C1 segment of cervical spinal cord (tissue), 14 donors: ENCODE results near the gene PNLIPRP2.
A peak's percentile ranks its signal among the peaks of the same experiment; 100 is the strongest.

Source experiments
- DNase-seq, 14 donors: peaks; one replicate each; lab custom pipeline; 2025; lab: John Stamatoyannopoulos, UW

The PNLIPRP2 gene

GRCh38 chr10:116612107-116612769 lies 8.5 kb upstream of the PNLIPRP2 start:
- no peak for DNase-seq

DNA sequence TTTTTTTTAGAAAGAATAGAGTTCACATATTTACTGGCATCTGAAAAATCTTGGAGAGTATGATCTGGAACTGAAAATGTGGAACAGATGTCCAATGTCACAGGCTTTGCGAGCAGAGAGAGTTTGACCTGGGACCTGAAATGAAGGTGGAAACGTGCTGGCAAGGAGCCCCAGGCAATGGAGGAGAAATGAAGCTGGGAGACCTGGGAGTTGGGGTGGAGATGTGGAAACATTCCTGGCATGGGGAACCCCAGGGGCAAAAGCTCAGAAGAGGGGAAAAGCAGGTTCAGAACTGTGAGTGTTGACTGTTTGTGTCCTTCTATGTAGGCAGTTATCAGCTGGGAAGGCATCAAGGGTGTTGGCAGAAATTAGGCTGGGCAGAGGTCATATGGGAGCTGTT lies 7.3 kb upstream of the PNLIPRP2 start:
- DNase-seq: no peak

- DNase-seq: no peak
Observed at GRCh38 chr10:116614796-116615195, 6.0 kb upstream of the PNLIPRP2 start.

- no peak for DNase-seq
Observed at GRCh38 chr10:116615199-116615776, 5.5 kb upstream of the PNLIPRP2 start.

GRCh38 chr10:116621476-116621875 lies 723 bp downstream of the PNLIPRP2 start:
- DNase-seq: no peak

DNA sequence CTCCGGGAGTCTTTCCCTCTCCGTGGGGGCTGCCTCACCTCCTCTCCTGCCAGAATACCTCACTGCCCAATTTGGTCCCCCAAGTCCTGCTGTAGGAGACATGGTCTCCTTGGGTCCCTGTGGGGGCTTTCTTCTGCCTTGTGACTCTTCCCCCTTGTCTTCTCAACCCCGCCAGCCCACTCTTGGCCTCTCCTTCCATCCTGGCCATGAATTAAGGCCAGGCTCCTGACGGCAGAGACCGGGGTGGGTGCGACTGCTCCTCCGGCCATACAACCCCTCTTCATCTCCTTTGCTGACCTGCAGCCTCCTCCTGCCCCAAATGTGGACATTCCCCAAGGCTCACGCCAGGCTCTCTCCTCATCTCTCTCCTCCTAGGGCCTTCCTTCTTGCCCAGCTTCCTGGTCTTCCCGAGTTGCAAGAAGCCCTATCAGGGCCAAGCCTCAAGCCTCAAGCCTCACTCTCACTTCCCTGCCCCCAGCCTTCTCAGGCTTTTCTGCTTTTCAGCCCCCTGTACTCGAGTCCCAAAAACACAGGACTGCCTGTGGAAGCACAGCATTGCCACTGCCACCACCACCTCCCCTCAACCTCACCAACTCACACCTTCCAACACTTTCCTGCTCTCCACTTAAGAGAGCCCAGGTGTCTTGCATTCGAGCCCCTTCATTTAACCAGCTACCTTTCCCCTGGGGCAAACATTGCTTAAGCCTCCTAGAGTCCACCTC lies 1.3 kb downstream of the PNLIPRP2 start:
- DNase-seq: no peak

- no peak for DNase-seq
Observed at GRCh38 chr10:116625845-116626244, 5.1 kb downstream of the PNLIPRP2 start.

GRCh38 chr10:116626815-116627214 lies 6.1 kb downstream of the PNLIPRP2 start:
- DNase-seq: no peak

- peak in 2 of 14 donors; percentile 6 for DNase-seq
Observed at GRCh38 chr10:116627386-116627933, 6.7 kb downstream of the PNLIPRP2 start.

GRCh38 chr10:116629340-116629739 lies 8.6 kb downstream of the PNLIPRP2 start:
- no peak for DNase-seq

DNA sequence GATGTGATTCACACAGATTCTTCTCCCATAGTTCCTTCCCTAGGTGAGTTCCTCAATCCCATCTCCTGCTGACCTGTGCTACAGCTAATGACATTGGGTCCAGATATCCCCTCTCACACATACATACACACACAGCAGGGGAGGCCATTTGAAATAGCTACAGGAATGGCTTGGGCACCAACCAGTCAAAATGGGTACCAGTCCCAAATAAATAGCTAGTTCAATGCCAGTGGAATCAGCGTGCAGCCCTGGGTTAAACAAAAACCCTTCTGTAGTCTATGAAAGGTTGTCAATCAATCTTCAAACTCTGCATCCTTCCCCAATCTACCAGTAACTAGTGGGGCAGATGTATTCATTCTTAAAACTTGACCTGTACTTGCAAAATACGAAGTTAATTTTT lies 9.3 kb downstream of the PNLIPRP2 start:
- DNase-seq: no peak

DNA sequence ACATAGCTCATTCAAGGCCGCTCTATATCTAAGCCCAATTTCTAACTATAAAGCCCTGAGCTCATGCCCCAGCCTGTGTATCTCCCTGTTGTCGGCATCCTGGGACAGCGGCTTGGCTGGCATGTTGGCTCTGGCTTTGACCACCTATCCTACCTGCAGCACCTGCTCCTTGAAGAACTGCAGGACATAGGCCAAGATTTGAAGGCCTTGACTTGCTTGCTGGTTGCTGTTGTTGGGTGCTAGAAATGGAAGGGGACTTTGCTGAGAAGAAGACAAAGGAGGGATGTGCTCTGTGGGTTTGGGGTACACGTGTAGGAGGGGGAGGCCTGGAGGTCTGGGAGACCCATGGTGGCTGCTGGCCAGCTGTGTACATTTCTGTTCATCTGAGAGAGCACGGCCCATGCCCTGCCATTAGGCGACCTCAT lies 11.1 kb downstream of the PNLIPRP2 start:
- DNase-seq: no peak

GRCh38 chr10:116632596-116633215 lies 12.0 kb downstream of the PNLIPRP2 start:
- DNase-seq: no peak

DNA sequence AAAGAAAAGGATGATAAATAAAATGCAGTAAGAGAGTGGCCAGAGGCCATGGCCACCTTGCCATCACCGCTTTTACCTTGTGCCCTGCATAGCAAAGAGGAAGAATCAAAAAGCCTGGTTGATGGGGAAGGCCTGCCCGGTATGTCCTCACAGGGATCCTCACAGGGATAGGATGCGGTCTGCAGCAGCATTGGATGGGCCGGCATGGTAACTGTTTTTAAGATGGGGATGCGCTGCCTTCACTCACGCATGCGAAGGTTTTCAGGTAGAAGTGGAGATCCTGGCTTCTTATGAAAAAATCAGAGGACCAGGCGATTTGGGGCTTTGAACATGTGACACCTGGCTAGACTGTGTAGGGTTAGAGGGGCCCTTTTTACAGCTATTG lies 12.5 kb downstream of the PNLIPRP2 start:
- no peak for DNase-seq

- DNase-seq: no peak
Observed at GRCh38 chr10:116634126-116634975, 13.6 kb downstream of the PNLIPRP2 start.

- no peak for DNase-seq
Observed at GRCh38 chr10:116636385-116636784, 15.6 kb downstream of the PNLIPRP2 start.

DNA sequence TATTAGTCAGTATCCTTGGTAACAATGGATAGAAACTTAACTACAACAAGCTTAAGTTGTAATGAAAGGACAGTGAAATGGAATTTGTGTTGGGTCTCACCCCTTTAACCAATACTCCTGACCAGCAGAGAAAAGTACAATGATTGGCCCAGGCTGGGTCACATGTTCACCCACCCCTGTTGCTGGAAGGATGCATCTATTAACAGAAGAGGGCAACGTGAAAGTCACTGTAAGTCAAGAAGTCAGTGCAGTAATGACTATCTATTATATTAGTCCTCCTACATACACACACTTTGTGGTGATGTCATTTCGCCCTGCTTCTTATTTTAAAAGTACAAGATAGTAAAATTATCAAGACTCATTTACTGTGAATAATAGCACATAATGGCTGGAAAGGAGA lies 16.2 kb downstream of the PNLIPRP2 start:
- DNase-seq: no peak

DNA sequence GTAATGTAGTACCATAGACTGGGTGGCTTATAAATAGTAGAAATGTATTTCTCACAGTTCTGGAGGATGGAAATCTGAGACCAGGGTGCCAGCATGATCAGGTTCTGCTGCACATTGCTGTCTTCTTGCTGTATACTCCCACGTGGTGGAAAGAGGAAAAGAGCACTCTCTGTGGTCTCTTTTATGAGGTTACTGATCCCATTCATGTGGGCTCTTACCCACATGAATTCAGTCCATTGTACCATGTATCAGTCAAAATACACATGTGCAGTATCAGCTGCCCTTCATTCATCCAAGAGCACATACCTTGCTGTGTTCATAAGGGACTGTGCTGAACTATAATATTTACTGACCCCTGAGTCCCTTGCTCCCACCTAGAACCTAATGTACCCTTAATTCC lies 17.1 kb downstream of the PNLIPRP2 start:
- no peak for DNase-seq

DNA sequence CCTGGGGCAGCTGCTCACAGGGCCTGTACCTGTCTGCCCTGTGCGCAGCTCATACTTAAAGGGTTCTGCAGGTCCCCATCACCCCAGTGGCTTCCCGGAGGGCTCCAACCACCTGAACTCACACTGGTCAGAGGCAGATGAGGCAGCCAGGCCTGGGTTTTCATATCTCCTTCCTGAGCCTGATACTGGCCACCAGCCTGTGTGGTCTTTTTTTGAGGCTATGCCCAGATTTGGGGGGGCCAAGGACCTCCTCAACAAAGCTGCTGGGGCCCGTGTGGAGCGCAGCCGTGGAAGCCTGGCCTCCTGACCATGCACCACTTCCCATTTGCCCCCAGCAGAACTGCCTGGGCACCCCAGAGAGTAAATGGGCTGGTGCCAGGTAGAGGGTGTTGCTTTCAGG lies 25.7 kb downstream of the PNLIPRP2 start:
- no peak for DNase-seq

DNA sequence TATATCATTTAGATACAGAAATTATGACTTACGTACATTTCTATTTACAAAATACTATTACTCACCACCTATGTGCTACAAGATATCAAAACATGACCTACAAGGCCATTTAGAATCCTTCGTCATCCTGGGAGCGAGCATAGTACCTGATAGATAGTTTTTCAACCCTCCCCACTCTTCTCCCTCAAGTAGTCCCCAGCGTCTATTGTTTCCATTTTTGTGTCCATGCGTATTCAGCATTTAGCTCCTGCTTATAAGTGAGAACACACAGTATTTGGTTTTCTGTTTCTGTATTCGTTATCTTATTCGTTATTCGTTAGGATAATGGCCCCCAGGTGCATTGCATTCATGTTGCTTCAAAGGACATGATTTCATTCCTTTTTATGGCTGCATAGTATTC lies 28.1 kb downstream of the PNLIPRP2 start:
- no peak for DNase-seq

GRCh38 chr10:116653885-116654284 lies 33.1 kb downstream of the PNLIPRP2 start:
- DNase-seq: no peak
